ENCODE results near the gene ZAR1L.

Gene ZAR1L

DNA sequence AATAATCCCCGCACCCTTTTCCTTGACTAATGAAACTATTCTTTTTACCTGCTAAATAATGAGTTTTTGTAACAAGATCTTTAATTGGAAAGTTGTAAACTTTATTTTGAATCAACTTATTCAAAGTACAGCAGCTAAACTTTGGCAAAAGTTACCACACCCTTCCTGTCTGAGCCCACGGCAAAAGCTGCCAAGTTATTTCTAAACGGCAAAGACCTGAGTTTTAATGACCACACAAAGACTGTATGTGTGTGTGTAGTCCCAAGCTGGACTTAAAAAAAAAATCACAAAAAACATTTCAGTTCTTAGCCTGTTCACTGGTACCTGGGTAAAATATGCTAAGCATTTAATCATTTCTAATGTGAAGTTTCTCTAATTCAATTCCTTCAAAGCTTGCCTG lies 60.7 kb downstream of the ZAR1L start:
- Histone ChIP-seq H4K8ac (ENCODE audit: low read depth, low read length) (no peak overlapping the region), H3K4me3 (ENCODE audit: low read length in 2 of 2) (no peak overlapping the region), H3K79me1 (ENCODE audit: low read depth, low read length) (no peaks in the 10 kb centered on the region), H2BK120ac (ENCODE audit: low read depth, low read length) (no peak overlapping the region), H3K14ac (ENCODE audit: low read length) (no peak overlapping the region), H2BK5ac (ENCODE audit: low read length) (no peak overlapping the region), H3K27me3 (ENCODE audit: control insufficient read depth in 3 of 3, insufficient read depth in 3 of 3, low read depth in 1 of 3, low read length in 3 of 3) (no peaks in the 10 kb centered on the region), H3K18ac (ENCODE audit: low read length) (no peak overlapping the region), H3K9me3 (replicated peaks in 1 of 2; ENCODE audit: control insufficient read depth in 2 of 2, insufficient read depth in 1 of 2, low read depth in 1 of 2, low read length in 2 of 2) (no peaks in the 10 kb centered on the region), H3K4me2 (ENCODE audit: insufficient read depth, low read length, poor library complexity, severe bottlenecking) (no peak overlapping the region), H3K4ac (ENCODE audit: low read length) (no peak overlapping the region), H3K23ac (ENCODE audit: low read depth, low read length, poor library complexity) (no peak overlapping the region), H2BK12ac (ENCODE audit: low read length) (no peak overlapping the region), H2AFZ (ENCODE audit: low read length) (no peak overlapping the region), H2AK5ac (ENCODE audit: low read depth, low read length) (no peak overlapping the region), H3K27ac (replicated peaks; ENCODE audit: low read length) (no peak overlapping the region), H4K91ac (ENCODE audit: low read depth, low read length, poor library complexity) (no peak overlapping the region), H3K9ac (ENCODE audit: low read depth, low read length, poor library complexity) (no peak overlapping the region), H3K4me1 (ENCODE audit: control insufficient read depth in 2 of 2, insufficient read depth in 1 of 2, low read depth in 1 of 2, low read length in 2 of 2) (peaks cover 4 to 5% of the 10 kb centered on the region in 2 donors), H3K36me3 (replicated peaks in 1 of 2; ENCODE audit: control insufficient read depth in 2 of 2, insufficient read depth in 2 of 2, low read length in 2 of 2) (peaks cover 0 to 9% of the 10 kb centered on the region in 2 donors), H2BK15ac (ENCODE audit: low read length) (no peak overlapping the region)
- WGBS, 2 donors (ENCODE audit: extremely low coverage in 2 of 2, insufficient read length in 2 of 2, insufficient replicate concordance in 1 of 2) = no CpG with 5 or more reads among the region's 3 CpGs
- no peak for DNase-seq (ENCODE audit: low spot score)

DNA sequence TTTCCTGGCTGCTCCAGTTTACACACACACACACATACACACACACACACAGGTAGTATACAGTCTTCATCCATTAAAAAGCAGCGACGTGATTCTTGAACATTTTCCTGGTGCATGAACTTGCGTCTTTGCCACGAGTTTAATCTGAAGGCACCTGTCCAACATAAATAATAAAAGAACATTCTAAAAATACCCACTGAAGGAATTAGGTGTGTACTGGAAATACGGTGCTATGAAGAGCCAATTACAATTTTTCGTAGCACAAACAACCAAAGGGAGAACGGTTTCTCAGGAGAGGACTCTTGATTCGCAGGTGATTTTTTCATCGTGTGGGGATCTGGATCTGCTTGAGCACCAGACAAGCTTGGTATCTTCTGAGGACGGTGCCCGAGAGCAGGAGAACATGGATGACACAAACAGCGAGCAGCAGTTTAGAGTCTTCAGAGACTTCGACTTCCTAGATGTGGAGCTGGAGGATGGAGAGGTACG lies 61.2 kb downstream of the ZAR1L start:
- no peak overlapping the region for H3K4me2 ChIP-seq (ENCODE audit: insufficient read depth, low read length, poor library complexity, severe bottlenecking)
- no peaks in the 10 kb centered on the region for H3K27me3 ChIP-seq (ENCODE audit: control insufficient read depth in 3 of 3, insufficient read depth in 3 of 3, low read depth in 1 of 3, low read length in 3 of 3)
- WGBS, 2 donors (ENCODE audit: extremely low coverage in 2 of 2, insufficient read length in 2 of 2, insufficient replicate concordance in 1 of 2) = no CpG with 5 or more reads among the region's 14 CpGs
- peaks cover 0 to 9% of the 10 kb centered on the region in 2 donors for H3K36me3 ChIP-seq (replicated peaks in 1 of 2; ENCODE audit: control insufficient read depth in 2 of 2, insufficient read depth in 2 of 2, low read length in 2 of 2)
- H4K91ac ChIP-seq (ENCODE audit: low read depth, low read length, poor library complexity) = no peak overlapping the region
- H4K8ac ChIP-seq (ENCODE audit: low read depth, low read length) = no peak overlapping the region
- H3K9ac ChIP-seq (ENCODE audit: low read depth, low read length, poor library complexity) = no peak overlapping the region
- H2BK15ac ChIP-seq (ENCODE audit: low read length) = no peak overlapping the region
- H3K79me1 ChIP-seq (ENCODE audit: low read depth, low read length) = no peaks in the 10 kb centered on the region
- no peak overlapping the region for H2BK12ac ChIP-seq (ENCODE audit: low read length)
- H3K27ac ChIP-seq (replicated peaks; ENCODE audit: low read length) = no peak overlapping the region
- H2AFZ ChIP-seq (ENCODE audit: low read length) = no peak overlapping the region
- no peak overlapping the region for H3K4me3 ChIP-seq (ENCODE audit: low read length in 2 of 2)
- H3K9me3 ChIP-seq (replicated peaks in 1 of 2; ENCODE audit: control insufficient read depth in 2 of 2, insufficient read depth in 1 of 2, low read depth in 1 of 2, low read length in 2 of 2) = no peaks in the 10 kb centered on the region
- H2BK120ac ChIP-seq (ENCODE audit: low read depth, low read length) = no peak overlapping the region
- no peak overlapping the region for H3K18ac ChIP-seq (ENCODE audit: low read length)
- no peak overlapping the region for H2AK5ac ChIP-seq (ENCODE audit: low read depth, low read length)
- no peak for DNase-seq (ENCODE audit: low spot score)
- H2BK5ac ChIP-seq (ENCODE audit: low read length) = no peak overlapping the region
- H3K4me1 ChIP-seq (ENCODE audit: control insufficient read depth in 2 of 2, insufficient read depth in 1 of 2, low read depth in 1 of 2, low read length in 2 of 2) = peaks cover 4 to 5% of the 10 kb centered on the region in 2 donors
- H3K14ac ChIP-seq (ENCODE audit: low read length) = no peak overlapping the region
- H3K23ac ChIP-seq (ENCODE audit: low read depth, low read length, poor library complexity) = no peak overlapping the region
- no peak overlapping the region for H3K4ac ChIP-seq (ENCODE audit: low read length)

All from neuronal stem cell (in vitro differentiated cells).